ENCODE results near the gene IPO5.

The IPO5 gene

GRCh38 chr13:97953376-97953970 is at the start of gene IPO5:
Gene IPO5, plus strand, starts transcription at chr13:97953675. Its CDS starts 23,022 bp downstream, at chr13:97976697.
- DNase-seq = peak; percentile 56
- Histone ChIP-seq H3K27ac (peak within 1 kb of the TSS; percentile 20), H3K4me3 (ENCODE audit: low read depth, low read length) (no peak within 1 kb of the TSS), H3K27me3 (replicated peaks) (no peaks in the 10 kb centered on the region), H3K36me3 (replicated peaks) (no peaks in the 10 kb centered on the region)
- TF ChIP-seq CTCF (IDR thresholded peaks at IDR 0.05; ENCODE audit: low read depth, low read length, missing control alignments) = no peak
- in situ Hi-C loops (cut with HindIII; ENCODE audit: low pct_ligation_motif_present, low sequenced_read_pairs) = no loop called here

DNA sequence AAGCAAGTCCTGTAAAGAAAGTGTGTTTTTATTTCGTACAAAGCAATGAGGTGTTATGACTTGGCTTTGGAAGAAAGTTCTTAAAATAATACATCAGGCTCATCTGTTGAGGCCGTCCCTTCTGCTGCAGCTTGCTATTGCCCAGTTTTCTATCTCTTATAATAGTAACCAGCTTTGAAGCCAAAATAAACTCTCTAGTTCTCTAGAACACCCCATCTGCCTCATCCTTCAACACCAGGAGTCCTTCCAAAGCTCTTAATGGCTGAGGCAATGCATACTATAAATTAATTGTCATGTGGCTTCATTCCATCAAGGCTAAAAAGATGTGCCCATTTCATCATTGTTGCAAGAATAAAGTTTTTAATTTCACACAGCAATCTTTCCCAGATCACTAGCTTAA is 49.4 kb upstream of the IPO5 start:
- H3K27me3 ChIP-seq (replicated peaks) = no peaks in the 10 kb centered on the region
- H3K27ac ChIP-seq = no peak overlapping the region
- no peak for TF ChIP-seq CTCF (IDR thresholded peaks at IDR 0.05; ENCODE audit: low read depth, low read length, missing control alignments)
- no peaks in the 10 kb centered on the region for H3K36me3 ChIP-seq (replicated peaks)
- H3K4me3 ChIP-seq (ENCODE audit: low read depth, low read length) = no peak overlapping the region
- in situ Hi-C loops (cut with HindIII; ENCODE audit: low pct_ligation_motif_present, low sequenced_read_pairs) = no loop called here
- DNase-seq = no peak

DNA sequence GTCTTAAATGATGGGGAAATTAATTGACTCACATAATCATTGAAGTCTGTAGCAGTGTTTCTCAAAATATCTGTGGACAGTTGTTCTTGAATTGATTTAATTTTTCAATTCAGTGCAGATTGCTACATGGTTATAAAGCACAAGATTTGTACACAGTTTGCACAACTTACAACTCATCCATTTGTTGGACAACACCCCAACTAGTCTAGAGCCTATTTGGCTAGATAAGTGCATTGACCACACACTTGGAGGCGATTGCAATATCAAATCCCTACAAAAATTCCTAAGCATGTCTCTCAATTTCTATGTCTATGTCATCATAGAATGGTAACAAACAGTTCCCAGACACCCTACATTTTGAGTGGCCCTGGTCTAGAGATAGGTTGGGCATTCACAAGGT is 48.0 kb upstream of the IPO5 start:
- TF ChIP-seq CTCF (IDR thresholded peaks at IDR 0.05; ENCODE audit: low read depth, low read length, missing control alignments) = no peak
- Histone ChIP-seq H3K4me3 (ENCODE audit: low read depth, low read length) (no peak overlapping the region), H3K36me3 (replicated peaks) (no peaks in the 10 kb centered on the region), H3K27ac (no peak overlapping the region), H3K27me3 (replicated peaks) (no peaks in the 10 kb centered on the region)
- no peak for DNase-seq
- in situ Hi-C loops (cut with HindIII; ENCODE audit: low pct_ligation_motif_present, low sequenced_read_pairs) = no loop called here

DNA sequence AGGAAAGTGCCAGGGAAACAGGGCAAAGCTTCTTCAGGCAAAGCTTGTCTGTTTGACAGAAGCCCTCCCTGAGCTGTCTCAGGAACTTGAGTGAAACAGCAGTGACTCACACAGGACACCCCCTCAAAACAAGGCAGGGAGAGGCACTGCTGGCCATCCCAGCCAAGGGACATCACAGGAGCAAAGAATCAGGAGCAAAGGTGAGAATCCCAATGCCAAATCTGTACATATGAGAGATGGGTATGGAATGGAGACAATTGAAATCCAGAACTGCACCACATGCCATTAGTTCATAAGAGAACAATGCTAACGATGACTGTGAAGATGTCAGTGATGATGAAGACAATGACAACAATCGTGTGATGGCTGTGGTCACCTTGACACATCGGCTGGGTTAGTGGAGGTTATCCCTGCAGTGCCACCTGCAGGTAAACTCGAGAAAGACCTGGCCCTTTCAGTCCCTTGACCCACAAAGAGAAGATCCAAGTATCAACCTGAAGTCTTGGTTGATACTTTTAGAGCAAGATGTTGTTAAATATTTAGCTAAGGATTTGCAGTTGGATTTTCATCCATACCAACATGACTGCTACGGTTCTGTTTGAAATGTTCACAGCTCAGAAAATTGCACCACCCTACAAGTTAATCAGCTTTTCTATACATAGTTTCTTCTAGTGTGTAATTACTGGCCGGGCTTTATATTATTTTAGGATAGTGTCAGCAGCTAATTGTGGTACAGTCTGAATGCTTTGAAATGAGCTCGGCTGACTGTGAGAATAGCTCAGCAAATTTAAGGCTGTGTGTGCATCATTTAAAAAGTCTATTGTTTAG is 42.0 kb upstream of the IPO5 start:
- Histone ChIP-seq H3K27ac (no peak overlapping the region), H3K4me3 (ENCODE audit: low read depth, low read length) (no peak overlapping the region), H3K36me3 (replicated peaks) (no peaks in the 10 kb centered on the region), H3K27me3 (replicated peaks) (no peaks in the 10 kb centered on the region)
- DNase-seq = peak; percentile 33
- TF ChIP-seq CTCF (IDR thresholded peaks at IDR 0.05; ENCODE audit: low read depth, low read length, missing control alignments) = peak; percentile 71
- in situ Hi-C loops (cut with HindIII; ENCODE audit: low pct_ligation_motif_present, low sequenced_read_pairs) = no loop called here

- H3K27ac ChIP-seq = no peak overlapping the region
- H3K27me3 ChIP-seq (replicated peaks) = no peaks in the 10 kb centered on the region
- in situ Hi-C loops (cut with HindIII; ENCODE audit: low pct_ligation_motif_present, low sequenced_read_pairs) = no loop called here
- TF ChIP-seq CTCF (IDR thresholded peaks at IDR 0.05; ENCODE audit: low read depth, low read length, missing control alignments) = no peak
- no peak for DNase-seq
- H3K36me3 ChIP-seq (replicated peaks) = no peaks in the 10 kb centered on the region
- no peak overlapping the region for H3K4me3 ChIP-seq (ENCODE audit: low read depth, low read length)
These were observed 41.3 kb upstream of the IPO5 start for GRCh38 chr13:97912139-97912535.
